GM12801 (cell line): ENCODE measurements around the gene LGALS3BP.

Source experiments
- CTCF ChIP-seq: IDR thresholded peaks from one replicate; pipeline ENCODE4 v1.5.1; 2011; ENCODE audit warnings: control low read depth; ENCODE audit not compliant: insufficient read length; ENCODE audit errors: extremely low read depth

The LGALS3BP gene

GRCh38 chr17:79024901-79025737 is 45.4 kb upstream of the LGALS3BP start:
- no peak for TF ChIP-seq CTCF

GRCh38 chr17:79023886-79024771 is 44.4 kb upstream of the LGALS3BP start, which contains the start of gene C1QTNF1:
C1QTNF1 (plus strand) TSS chr17:79024169; CDS start chr17:79043969, 19,800 bp downstream.
- TF ChIP-seq CTCF, result no peak

- TF ChIP-seq CTCF, result no peak
Observed at GRCh38 chr17:79023180-79023705, 43.5 kb upstream of the LGALS3BP start.

GRCh38 chr17:79022507-79022991 is 42.8 kb upstream of the LGALS3BP start:
- TF ChIP-seq CTCF, result no peak

- no peak for TF ChIP-seq CTCF
Observed at GRCh38 chr17:79020631-79021301, 41.0 kb upstream of the LGALS3BP start.

GRCh38 chr17:79019632-79020584 is 40.2 kb upstream of the LGALS3BP start:
- TF ChIP-seq CTCF, result no peak
